GM12891 (cell line): ENCODE measurements around the gene DOCK10.
A peak's percentile ranks its signal among the peaks of the same experiment; 100 is the strongest.

Experiments used
- DNase-seq: peaks from one replicate; pipeline ENCODE4 v3.0.0; 2011; ENCODE audit warnings: low spot score; ENCODE audit not compliant: insufficient read length
- FAIRE-seq: peaks from 2 replicates; lab custom pipeline; 2011; peaks lifted over from hg19 to GRCh38; lab: Jason Lieb, UNC
- PAX5 ChIP-seq: IDR thresholded peaks from 2 replicates; pipeline ENCODE4 v1.6.1; 2011; ENCODE audit warnings: low read length, moderate library complexity, mild to moderate bottlenecking; ENCODE audit not compliant: insufficient read depth, severe bottlenecking
- POLR2A ChIP-seq: IDR thresholded peaks from 2 replicates; pipeline ENCODE4 v1.6.1; 2011; ENCODE audit warnings: low read depth, low read length, control low read depth
- POLR2AphosphoS5 ChIP-seq: IDR thresholded peaks from 2 replicates; pipeline ENCODE4 v1.6.1; 2011; ENCODE audit warnings: low read depth, low read length, control low read depth
- POU2F2 ChIP-seq: IDR thresholded peaks from 2 replicates; pipeline ENCODE4 v1.6.1; 2011; ENCODE audit warnings: low read depth, mild to moderate bottlenecking, control low read depth, low read length, moderate library complexity
- SPI1 ChIP-seq: IDR thresholded peaks from 2 replicates; pipeline ENCODE4 v1.6.1; 2011; ENCODE audit warnings: low read depth, low read length, control low read depth
- TAF1 ChIP-seq: IDR thresholded peaks from 2 replicates; pipeline ENCODE4 v1.6.1; 2011; ENCODE audit warnings: low read depth, low read length, control low read depth

Gene DOCK10

DNA sequence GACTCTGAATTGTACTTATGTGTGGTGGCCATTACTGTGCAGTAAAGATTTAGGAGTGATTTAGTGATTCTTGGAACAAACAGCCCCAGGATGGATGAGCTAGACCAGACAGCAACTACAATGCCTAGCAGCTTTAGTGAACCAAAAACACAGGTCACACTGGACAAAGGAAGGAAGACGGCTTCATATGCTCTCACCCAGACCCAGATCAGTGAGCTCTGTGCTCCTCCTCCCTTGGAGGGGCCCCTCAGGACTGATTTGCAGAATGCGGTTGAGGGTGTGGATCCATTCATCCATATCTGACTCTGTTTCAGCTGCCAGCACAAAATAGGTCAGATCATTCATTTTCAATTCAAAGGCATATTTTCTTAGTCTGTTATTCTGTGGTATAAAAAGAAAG, 166.4 kb downstream of the DOCK10 start:
- TF ChIP-seq POLR2A (no peak), POLR2AphosphoS5 (no peak), TAF1 (no peak), PAX5 (no peak), POU2F2 (no peak), SPI1 (no peak)
- FAIRE-seq (peak; percentile 83), DNase-seq (no peak)

DNA sequence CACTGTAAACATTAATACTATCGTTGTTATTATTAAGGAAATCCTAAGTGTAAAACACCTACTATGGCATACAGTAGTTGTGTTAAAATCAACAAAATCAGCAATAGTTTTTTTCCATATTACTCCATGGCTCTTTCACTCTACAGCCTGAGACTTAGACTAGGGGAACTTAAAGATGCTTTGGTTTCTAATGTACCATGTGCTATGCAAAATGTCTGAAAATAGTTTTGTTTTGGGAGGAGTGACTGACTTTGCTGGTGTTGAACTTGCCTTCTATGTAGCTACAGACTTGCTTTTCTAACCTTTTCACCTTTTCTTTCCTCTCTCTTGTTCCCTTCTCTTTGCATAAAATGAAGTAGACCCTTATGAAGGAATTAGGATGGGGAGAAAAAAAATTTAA, 167.1 kb downstream of the DOCK10 start:
- TF ChIP-seq SPI1 (no peak), PAX5 (no peak), POU2F2 (no peak), POLR2AphosphoS5 (no peak)
- FAIRE-seq (no peak), DNase-seq (no peak)

DNA sequence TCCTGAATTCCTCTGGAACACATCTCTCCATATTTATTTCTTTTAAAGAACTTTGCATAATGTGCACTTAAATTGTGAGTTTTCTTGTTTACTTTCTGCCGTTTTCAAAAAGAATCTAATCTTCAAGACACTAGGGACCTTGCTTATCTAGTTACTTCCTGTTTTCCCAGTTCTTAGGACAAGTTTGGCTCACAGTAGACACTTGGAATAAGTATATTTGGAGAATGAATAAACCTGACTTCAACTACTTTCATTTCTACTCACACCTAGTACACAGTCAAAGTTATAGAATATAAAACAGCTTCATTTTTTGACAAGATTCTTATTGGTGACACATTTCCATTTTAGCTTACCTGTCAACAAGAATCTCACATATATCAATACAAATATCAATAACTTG, 170.5 kb downstream of the DOCK10 start:
- FAIRE-seq, result no peak
- no peak for DNase-seq
- TF ChIP-seq SPI1 (no peak), PAX5 (no peak), POLR2A (no peak), TAF1 (no peak), POU2F2 (no peak), POLR2AphosphoS5 (no peak)

DNA sequence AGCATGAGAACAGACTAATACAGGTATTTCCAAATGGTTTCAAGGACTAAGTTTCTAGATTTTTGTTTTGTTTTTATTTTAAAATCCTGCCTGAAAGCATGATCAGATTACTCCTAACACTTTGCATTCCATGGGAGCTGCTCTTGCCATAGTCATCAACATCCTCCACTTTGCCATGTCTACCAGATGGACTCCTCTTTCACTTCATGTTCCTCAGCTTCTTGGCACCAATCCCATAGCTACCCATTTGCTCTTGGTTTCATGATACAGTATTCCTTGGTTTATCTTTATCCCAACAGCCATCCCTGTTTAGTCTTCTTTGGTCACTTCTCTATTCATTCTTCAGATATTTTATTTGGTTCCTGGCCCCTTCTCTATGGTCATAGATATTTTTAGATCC, 171.9 kb downstream of the DOCK10 start:
- FAIRE-seq, result no peak
- TF ChIP-seq TAF1 (no peak), POLR2AphosphoS5 (no peak), PAX5 (no peak), POLR2A (no peak), SPI1 (no peak), POU2F2 (no peak)

DNA sequence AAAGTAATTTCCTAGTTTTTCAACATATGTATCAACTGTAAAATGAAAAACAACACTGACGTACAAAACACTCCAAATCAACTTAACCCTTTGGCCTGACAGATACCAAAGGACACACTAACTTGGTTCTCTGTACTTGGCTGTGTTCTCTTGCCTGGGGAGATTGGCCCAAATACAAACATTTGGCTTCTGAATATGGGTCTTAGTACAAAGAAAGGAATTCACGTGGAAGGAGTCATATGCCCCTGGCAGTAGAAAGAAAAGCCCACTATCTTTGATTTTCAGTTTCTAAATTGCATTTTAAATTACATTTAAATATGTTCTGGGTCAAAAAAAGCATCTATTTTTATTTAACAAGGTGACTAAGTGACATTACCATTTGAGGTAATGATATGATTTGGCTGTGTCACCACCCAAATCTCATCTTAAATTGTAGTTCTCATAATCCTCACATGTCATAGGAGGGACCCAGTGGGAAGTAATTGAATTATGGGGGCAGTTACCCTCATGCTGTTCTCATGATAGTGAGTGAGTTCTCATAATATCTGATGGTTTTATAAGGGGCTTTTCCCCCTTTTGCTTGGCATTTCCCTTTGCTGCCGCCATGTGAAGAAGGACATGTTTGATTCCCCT, 172.6 kb downstream of the DOCK10 start:
- no peak for FAIRE-seq
- no peak for DNase-seq

More for the DNA sequence above, 171.9 kb downstream of the DOCK10 start:
- DNase-seq, result no peak

DNA sequence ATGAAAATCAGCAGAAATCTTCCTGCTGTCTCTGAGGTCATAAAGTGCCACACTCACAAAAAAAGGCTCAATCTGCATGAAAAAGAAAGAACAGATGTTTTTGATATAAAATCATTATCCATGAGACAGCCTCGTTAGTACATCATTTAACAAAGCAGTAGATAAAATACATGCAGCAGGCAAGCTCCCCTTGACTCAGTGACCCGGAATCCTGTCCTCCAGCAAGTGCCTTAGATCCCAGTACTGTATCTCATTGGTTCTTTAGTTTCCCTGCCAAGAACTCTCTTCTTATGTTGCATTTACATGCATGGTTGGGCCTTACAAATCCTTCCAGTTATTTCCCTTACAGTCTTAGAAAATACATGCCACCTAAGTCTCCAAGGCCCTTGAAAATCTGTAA, 177.3 kb downstream of the DOCK10 start:
- FAIRE-seq (no peak), DNase-seq (no peak)
- no peak for TF ChIP-seq SPI1

More for the DNA sequence above, 172.6 kb downstream of the DOCK10 start:
- TF ChIP-seq TAF1, result no peak
- no peak for TF ChIP-seq POU2F2
- no peak for TF ChIP-seq POLR2A
- no peak for TF ChIP-seq POLR2AphosphoS5
- no peak for TF ChIP-seq PAX5
- no peak for TF ChIP-seq SPI1

DNA sequence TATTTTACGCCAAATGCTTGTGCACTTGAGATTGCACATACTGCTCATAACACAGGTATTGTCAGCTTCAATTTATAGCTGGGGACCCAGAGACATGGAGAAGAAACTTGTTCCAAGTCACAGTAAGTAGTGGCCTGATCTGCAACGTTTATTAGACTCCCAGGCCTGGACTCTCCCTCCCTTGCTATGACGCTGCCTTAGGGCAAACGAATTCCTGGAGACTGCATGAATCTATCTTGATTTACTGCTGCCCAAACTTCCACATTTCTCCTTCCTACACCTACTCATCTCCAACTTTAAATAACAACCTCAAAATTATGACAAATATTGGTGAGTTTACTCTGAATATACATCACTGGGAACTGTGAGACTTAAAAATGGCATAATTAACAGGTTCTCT, 181.0 kb downstream of the DOCK10 start:
- FAIRE-seq, result no peak
- TF ChIP-seq POU2F2 (no peak), POLR2AphosphoS5 (no peak), PAX5 (no peak), TAF1 (no peak), SPI1 (no peak), POLR2A (no peak)
- DNase-seq, result no peak

DNA sequence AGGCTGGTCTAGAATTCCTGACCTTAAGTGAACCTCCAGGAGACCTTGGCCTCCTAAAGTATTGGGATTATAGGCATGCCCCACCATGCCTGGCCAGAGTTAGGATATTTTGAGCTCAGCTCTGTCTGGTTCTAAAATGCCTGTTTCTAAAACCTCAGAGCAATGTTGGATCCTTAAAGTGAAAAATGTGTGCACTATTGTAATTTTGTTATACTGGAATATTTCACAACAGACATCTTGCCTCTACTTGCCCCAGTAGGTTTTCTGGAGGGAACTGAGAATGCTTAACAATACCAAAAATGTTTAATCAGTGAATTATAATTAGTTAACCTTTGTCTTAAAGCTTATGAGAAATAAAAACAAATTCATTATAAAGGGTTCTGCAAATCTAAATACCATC, 181.5 kb downstream of the DOCK10 start:
- TF ChIP-seq SPI1 (no peak), TAF1 (no peak), POU2F2 (no peak), POLR2A (no peak), PAX5 (no peak), POLR2AphosphoS5 (no peak)
- DNase-seq (no peak), FAIRE-seq (no peak)

DNA sequence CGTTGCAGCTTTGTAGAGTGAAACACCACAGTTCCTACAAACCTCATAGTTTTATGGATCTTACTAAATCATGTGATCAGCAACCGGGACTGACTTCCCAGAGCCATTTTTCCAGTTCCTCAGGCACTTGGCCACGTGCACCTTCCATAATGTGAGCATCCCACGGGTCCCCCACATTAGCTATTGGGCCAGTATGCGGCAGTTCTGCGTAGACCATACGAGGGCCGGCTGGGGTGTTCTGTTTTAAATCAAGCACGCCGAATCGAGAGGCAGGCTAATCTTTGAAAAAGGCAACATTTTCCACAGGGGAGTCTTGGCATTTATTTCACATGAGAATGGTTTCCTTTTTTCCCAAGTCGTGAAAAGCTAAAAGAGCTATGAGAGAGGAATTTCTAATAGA, 190.5 kb downstream of the DOCK10 start:
- TF ChIP-seq SPI1 (no peak), POLR2AphosphoS5 (no peak), TAF1 (no peak), POLR2A (no peak), PAX5 (no peak), POU2F2 (no peak)
- FAIRE-seq (no peak), DNase-seq (no peak)

DNA sequence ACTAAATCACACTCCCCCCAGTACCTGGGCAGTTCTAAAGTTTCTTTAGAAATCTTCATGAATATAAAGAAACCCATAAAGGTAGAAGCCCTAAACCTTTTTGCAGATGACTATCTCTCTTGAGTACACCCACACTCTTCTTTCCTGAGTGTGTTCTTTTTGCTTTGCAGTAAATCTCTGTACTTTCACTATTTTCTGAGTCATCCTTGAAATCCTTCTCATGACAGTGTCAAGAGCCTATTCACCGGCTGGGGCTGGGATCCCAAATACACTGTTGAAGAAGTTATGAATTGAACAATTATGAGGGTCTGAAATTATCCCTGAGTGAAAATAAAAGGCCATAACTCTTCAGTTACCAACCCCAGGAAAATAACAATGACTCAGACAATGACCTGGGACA, 192.2 kb downstream of the DOCK10 start:
- DNase-seq (no peak), FAIRE-seq (no peak)
- TF ChIP-seq POU2F2 (no peak), POLR2AphosphoS5 (no peak), TAF1 (no peak)

DNA sequence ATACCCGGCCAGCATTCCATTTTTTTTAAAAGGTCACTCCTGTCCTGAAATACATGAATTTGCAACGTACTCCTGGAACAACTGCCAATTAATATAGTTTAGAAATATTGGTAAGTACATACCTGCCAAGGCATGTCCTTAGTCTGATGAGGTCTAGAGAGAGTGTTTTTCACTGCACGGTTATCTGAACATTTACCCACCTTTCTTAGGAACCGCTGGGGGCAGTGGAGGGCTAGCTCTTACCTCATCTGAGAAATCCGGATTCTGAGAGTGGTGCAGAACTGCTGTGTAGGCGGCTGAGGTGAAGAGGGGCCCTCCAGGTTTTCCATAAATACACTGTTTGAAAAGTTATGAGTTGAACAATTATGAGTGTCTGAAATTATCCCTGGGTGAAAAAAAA, 193.0 kb downstream of the DOCK10 start:
- FAIRE-seq (no peak), DNase-seq (no peak)
- no peak for TF ChIP-seq PAX5
- no peak for TF ChIP-seq POLR2A
- no peak for TF ChIP-seq SPI1
- no peak for TF ChIP-seq POU2F2
- TF ChIP-seq TAF1, result no peak
- no peak for TF ChIP-seq POLR2AphosphoS5
